Measurements from ENCODE around the gene CHGA.

CHGA gene

GRCh38 chr14:92942136-92942535, 19.2 kb downstream of the CHGA start:
- intact Hi-C loops (cut with DNase I): no loop called here
- peak in 3 of 10 donors; percentile 25 to 83 (median 79) for DNase-seq

- intact Hi-C loops (cut with DNase I): no loop called here
- peak in 3 of 10 donors; percentile 31 to 81 (median 72) for DNase-seq
Measured at GRCh38 chr14:92942576-92942975, 19.6 kb downstream of the CHGA start.

GRCh38 chr14:92942976-92943710, 20.2 kb downstream of the CHGA start:
- DNase-seq: peak in 4 of 10 donors; percentile 22 to 81 (median 74)
- intact Hi-C loops (cut with DNase I): no loop called here

- DNase-seq: peak in 4 of 10 donors; percentile 19 to 71 (median 58)
- intact Hi-C loops (cut with DNase I): no loop called here
Measured at GRCh38 chr14:92943855-92944570, 21.1 kb downstream of the CHGA start.

- intact Hi-C loops (cut with DNase I): no loop called here
- peak in 2 of 10 donors; percentile 78 to 89 for DNase-seq
Measured at GRCh38 chr14:92944976-92945375, 22.0 kb downstream of the CHGA start.

- intact Hi-C loops (cut with DNase I): no loop called here
- peak in 3 of 10 donors; percentile 4 to 80 (median 71) for DNase-seq
Measured at GRCh38 chr14:92945544-92945943, 22.6 kb downstream of the CHGA start.

GRCh38 chr14:92945959-92946846, 23.3 kb downstream of the CHGA start:
- intact Hi-C loops (cut with DNase I): no loop called here

GRCh38 chr14:92946847-92947545, 24.0 kb downstream of the CHGA start:
- intact Hi-C loops (cut with DNase I): no loop called here
- DNase-seq: peak in 2 of 10 donors; percentile 70 to 78

More at GRCh38 chr14:92945959-92946846, 23.3 kb downstream of the CHGA start:
- DNase-seq: peak in 3 of 10 donors; percentile 17 to 83 (median 77)

- peak in 2 of 10 donors; percentile 40 to 67 for DNase-seq
- intact Hi-C loops (cut with DNase I): no loop called here
Measured at GRCh38 chr14:92948647-92949046, 25.7 kb downstream of the CHGA start.

GRCh38 chr14:92949496-92950192, 26.7 kb downstream of the CHGA start:
- DNase-seq: peak in 2 of 10 donors; percentile 59 to 75
- intact Hi-C loops (cut with DNase I): loop anchor here (5.0 kb wide), 2 partner anchors 88 to 228 kb away; no protein-coding TSS in a partner anchor

GRCh38 chr14:92950193-92950540, 27.2 kb downstream of the CHGA start:
- peak in 2 of 10 donors; percentile 73 for DNase-seq
- intact Hi-C loops (cut with DNase I): loop anchor here (5.0 kb wide), 2 partner anchors 87 to 227 kb away; no protein-coding TSS in a partner anchor

- intact Hi-C loops (cut with DNase I): loop anchor here (5.0 kb wide), 2 partner anchors 87 to 227 kb away; no protein-coding TSS in a partner anchor
- DNase-seq: peak in 3 of 10 donors; percentile 80 to 85 (median 82)
Measured at GRCh38 chr14:92950773-92951172, 27.8 kb downstream of the CHGA start.

- DNase-seq: peak in 2 of 10 donors; percentile 22 to 76
- intact Hi-C loops (cut with DNase I): loop anchor here (5.0 kb wide), 2 partner anchors 86 to 226 kb away; no protein-coding TSS in a partner anchor
Measured at GRCh38 chr14:92951261-92951660, 28.3 kb downstream of the CHGA start.

- intact Hi-C loops (cut with DNase I): loop anchor here (1.0 to 5.0 kb wide), 3 partner anchors 85 to 225 kb away; partner anchors contain the start of gene ITPK1
- peak; percentile 72 to 98 (median 90) for DNase-seq
Measured at GRCh38 chr14:92951912-92952471, 29.0 kb downstream of the CHGA start.

- DNase-seq: peak in 6 of 10 donors; percentile 51 to 91 (median 72)
- intact Hi-C loops (cut with DNase I): loop anchor here (1.0 to 5.0 kb wide), 4 partner anchors 85 to 225 kb away; partner anchors contain the start of gene ITPK1
Measured at GRCh38 chr14:92952481-92953298, 29.7 kb downstream of the CHGA start.

- intact Hi-C loops (cut with DNase I): loop anchor here (1.0 to 5.0 kb wide), 3 partner anchors 84 to 224 kb away; no protein-coding TSS in a partner anchor
- DNase-seq: peak in 2 of 10 donors; percentile 7 to 63
Measured at GRCh38 chr14:92953526-92953925, 30.6 kb downstream of the CHGA start.

- peak in 5 of 10 donors; percentile 8 to 77 (median 52) for DNase-seq
- intact Hi-C loops (cut with DNase I): loop anchor here (5.0 kb wide), 2 partner anchors 82 to 222 kb away; no protein-coding TSS in a partner anchor
Measured at GRCh38 chr14:92954933-92955332, 32.0 kb downstream of the CHGA start.
